ENCODE data around the gene PSEN2. TPM values are rescaled to one million over a fixed set of nuclear protein-coding genes. Genes with fewer than 3 reads are reported as not detected.

Gene PSEN2
- total RNA-seq, 4 donors from 2014 or later, result 8.3 to 23.5 (median 17.8) TPM

GRCh38 chr1:226883630-226884029 lies 13.2 kb downstream of the PSEN2 start:
- Histone ChIP-seq H3K9me3 (no peaks in the 10 kb centered on the region), H3K4me3 (no peak overlapping the region), H3K36me3 (peaks cover 6 to 60% (median 11%) of the 10 kb centered on the region in 3 donors), H3K27me3 (no peaks in the 10 kb centered on the region), H3K4me1 (peaks cover 16 to 49% (median 27%) of the 10 kb centered on the region in 3 donors), H3K27ac (peak overlapping the region; percentile 25 to 74 (median 62))
- DNase-seq, result no peak
- intact Hi-C loops (cut with DNase I), result no loop called here
- WGBS, 2 donors, result 96% methylated on average over 5 to 10 of the region's 16 CpGs
- TF ChIP-seq, protein P1, sequence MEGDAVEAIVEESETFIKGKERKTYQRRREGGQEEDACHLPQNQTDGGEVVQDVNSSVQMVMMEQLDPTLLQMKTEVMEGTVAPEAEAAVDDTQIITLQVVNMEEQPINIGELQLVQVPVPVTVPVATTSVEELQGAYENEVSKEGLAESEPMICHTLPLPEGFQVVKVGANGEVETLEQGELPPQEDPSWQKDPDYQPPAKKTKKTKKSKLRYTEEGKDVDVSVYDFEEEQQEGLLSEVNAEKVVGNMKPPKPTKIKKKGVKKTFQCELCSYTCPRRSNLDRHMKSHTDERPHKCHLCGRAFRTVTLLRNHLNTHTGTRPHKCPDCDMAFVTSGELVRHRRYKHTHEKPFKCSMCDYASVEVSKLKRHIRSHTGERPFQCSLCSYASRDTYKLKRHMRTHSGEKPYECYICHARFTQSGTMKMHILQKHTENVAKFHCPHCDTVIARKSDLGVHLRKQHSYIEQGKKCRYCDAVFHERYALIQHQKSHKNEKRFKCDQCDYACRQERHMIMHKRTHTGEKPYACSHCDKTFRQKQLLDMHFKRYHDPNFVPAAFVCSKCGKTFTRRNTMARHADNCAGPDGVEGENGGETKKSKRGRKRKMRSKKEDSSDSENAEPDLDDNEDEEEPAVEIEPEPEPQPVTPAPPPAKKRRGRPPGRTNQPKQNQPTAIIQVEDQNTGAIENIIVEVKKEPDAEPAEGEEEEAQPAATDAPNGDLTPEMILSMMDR (IDR thresholded peaks at IDR 0.05), result no peak
- no peak for TF ChIP-seq POLR2A (IDR thresholded peaks at IDR 0.05)

DNA sequence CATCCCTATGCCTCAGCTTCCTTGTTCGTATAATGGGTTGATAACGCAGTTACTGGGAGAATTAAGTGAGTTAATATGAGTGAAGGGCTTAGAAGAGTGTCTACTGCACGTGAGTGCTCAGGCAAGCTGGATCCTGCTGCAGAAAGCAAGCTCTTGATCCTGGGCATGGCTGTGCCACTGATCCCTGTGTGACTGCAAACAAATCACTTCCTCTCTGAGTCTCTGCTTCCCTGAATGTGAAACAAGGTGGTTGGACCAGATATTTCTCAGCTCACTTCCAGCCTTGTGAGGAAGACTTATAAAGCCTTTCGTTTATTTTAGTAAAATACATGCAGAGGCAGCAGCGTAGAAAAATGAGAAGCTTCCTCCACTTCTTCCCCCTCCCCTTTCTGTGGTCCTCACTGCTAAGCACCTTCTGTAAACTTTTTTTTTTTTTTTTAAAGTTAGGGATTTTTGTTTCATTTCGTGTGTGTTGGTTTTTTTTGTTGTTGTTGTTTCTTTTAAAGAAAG lies 13.8 kb downstream of the PSEN2 start:
- no peaks in the 10 kb centered on the region for H3K27me3 ChIP-seq
- no peaks in the 10 kb centered on the region for H3K9me3 ChIP-seq
- peaks cover 6 to 60% (median 9%) of the 10 kb centered on the region in 3 donors for H3K36me3 ChIP-seq
- H3K4me3 ChIP-seq, result no peak overlapping the region
- H3K27ac ChIP-seq, result peak overlapping the region; percentile 15 to 74 (median 48)
- 32 to 39% methylated on average over 6 of the region's 6 CpGs for WGBS, 2 donors
- intact Hi-C loops (cut with DNase I), result no loop called here
- H3K4me1 ChIP-seq, result peaks cover 16 to 49% (median 27%) of the 10 kb centered on the region in 3 donors
- DNase-seq, result no peak
- TF ChIP-seq, protein P1 (IDR thresholded peaks at IDR 0.05), result no peak
- TF ChIP-seq POLR2A (IDR thresholded peaks at IDR 0.05), result no peak

DNA sequence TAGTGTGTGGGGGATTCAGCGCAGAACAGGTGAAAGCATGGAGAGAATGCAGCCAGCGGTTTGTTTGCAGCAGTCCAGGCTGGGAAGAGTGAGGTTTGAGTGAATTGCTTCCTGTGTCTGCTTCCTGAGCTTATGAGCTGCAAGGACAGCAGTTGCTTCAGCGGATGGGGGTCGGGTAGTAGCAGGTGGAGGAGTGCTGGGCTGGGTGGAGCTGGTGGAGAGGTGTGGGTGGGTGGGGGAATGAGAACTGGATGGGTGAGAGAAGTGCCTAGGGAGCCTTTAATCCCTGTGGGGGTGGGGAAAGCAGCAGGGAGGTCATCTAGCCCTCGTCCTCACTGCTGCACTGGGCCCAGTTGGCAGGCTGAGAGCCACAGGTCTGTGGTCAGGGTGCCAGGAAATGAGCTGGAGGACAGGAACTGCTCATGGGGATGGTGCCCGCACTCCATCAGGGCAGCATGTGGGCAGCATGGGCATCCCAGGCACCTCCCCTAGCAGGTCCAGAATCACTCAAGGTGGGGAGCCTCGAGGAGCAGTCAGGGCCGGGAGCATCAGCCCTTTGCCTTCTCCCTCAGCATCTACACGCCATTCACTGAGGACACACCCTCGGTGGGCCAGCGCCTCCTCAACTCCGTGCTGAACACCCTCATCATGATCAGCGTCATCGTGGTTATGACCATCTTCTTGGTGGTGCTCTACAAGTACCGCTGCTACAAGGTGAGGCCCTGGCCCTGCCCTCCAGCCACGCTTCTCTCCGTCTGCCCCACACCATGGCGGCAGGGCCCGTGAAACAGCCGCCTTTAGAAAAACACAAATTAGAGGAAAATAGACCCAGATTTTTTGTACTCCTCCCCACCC lies 14.8 kb downstream of the PSEN2 start:
- intact Hi-C loops (cut with DNase I), result no loop called here
- no peak for DNase-seq
- TF ChIP-seq, protein P1 (IDR thresholded peaks at IDR 0.05), result no peak
- no peak for TF ChIP-seq POLR2A (IDR thresholded peaks at IDR 0.05)
- peaks cover 4 to 60% (median 5%) of the 10 kb centered on the region in 3 donors for H3K36me3 ChIP-seq
- 80 to 86% methylated on average over 13 to 18 of the region's 20 CpGs for WGBS, 2 donors
- no peaks in the 10 kb centered on the region for H3K9me3 ChIP-seq
- peak overlapping the region in 3 of 4 donors; percentile 15 to 74 (median 70) for H3K27ac ChIP-seq
- H3K27me3 ChIP-seq, result no peaks in the 10 kb centered on the region
- H3K4me1 ChIP-seq, result peaks cover 16 to 49% (median 27%) of the 10 kb centered on the region in 3 donors
- H3K4me3 ChIP-seq, result no peak overlapping the region

- Histone ChIP-seq H3K4me1 (peaks cover 16 to 49% (median 27%) of the 10 kb centered on the region in 3 donors), H3K27me3 (no peaks in the 10 kb centered on the region), H3K4me3 (no peak overlapping the region), H3K36me3 (peaks cover 0 to 60% (median 7%) of the 10 kb centered on the region in 3 donors), H3K27ac (no peak overlapping the region), H3K9me3 (no peaks in the 10 kb centered on the region)
- intact Hi-C loops (cut with DNase I), result no loop called here
- TF ChIP-seq POLR2A (IDR thresholded peaks at IDR 0.05), result no peak
- TF ChIP-seq, protein P1 (IDR thresholded peaks at IDR 0.05), result no peak
- 58 to 79% methylated on average over 5 to 7 of the region's 9 CpGs for WGBS, 2 donors
- no peak for DNase-seq
Measured at GRCh38 chr1:226886122-226886901, 15.9 kb downstream of the PSEN2 start.
